ENCODE results near the gene HYI. TPM values are rescaled to one million over a fixed set of nuclear protein-coding genes. Genes with fewer than 3 reads are reported as not detected.

HYI gene
- total RNA-seq, 1 experiment from 2014 or later, result 43.5 TPM

- DNase-seq, result no peak
- intact Hi-C loops (cut with micrococcal nuclease; ENCODE audit: unreplicated experiment), result no loop called here
- Histone ChIP-seq H4K20me1 (ENCODE audit: insufficient read depth) (no peaks in the 10 kb centered on the region), H3K36me3 (ENCODE audit: low read depth) (no peaks in the 10 kb centered on the region), H3K4me3 (no peak overlapping the region), H3K27me3 (ENCODE audit: insufficient read depth, low read depth) (no peaks in the 10 kb centered on the region), H3K79me2 (ENCODE audit: low read depth) (no peaks in the 10 kb centered on the region), H2AFZ (no peak overlapping the region), H3K9me2 (ENCODE audit: insufficient read depth) (peaks cover 4% of the 10 kb centered on the region; the same call in 1 of the 2 replicates), H3K4me2 (no peak overlapping the region), H3F3A (ENCODE audit: insufficient read depth, low read depth) (no peaks in the 10 kb centered on the region), H3K27ac (no peak overlapping the region), H3K4me1 (replicated peaks; ENCODE audit: insufficient read depth) (0 out of 2 replicates have a peak, but pooled peaks cover 8% of the 10 kb centered on the region), H3K9me3 (ENCODE audit: insufficient read depth, low read depth) (peaks cover 10% of the 10 kb centered on the region; the same call in 1 of the 2 replicates)
- CTCF ChIA-PET, result no interaction called here
- BruUV-seq (replicated peaks), result no TSS peak
- POLR2A ChIA-PET (ENCODE audit: unreplicated experiment), result no interaction called here
- TF ChIP-seq CTCF (conservative IDR thresholded peaks at IDR 0.05) (no peak), EZH2 (IDR thresholded peaks at IDR 0.05; ENCODE audit: low read depth) (no peak)
These were observed 37.3 kb upstream of the HYI start for GRCh38 chr1:43491061-43491460.

- H3K9me3 ChIP-seq (ENCODE audit: insufficient read depth, low read depth), result peaks cover 10% of the 10 kb centered on the region; the same call in 1 of the 2 replicates
- no peak overlapping the region for H3K4me3 ChIP-seq
- no peak overlapping the region for H3K27ac ChIP-seq
- POLR2A ChIA-PET (ENCODE audit: unreplicated experiment), result no interaction called here
- H4K20me1 ChIP-seq (ENCODE audit: insufficient read depth), result no peaks in the 10 kb centered on the region
- H3K27me3 ChIP-seq (ENCODE audit: insufficient read depth, low read depth), result no peaks in the 10 kb centered on the region
- intact Hi-C loops (cut with micrococcal nuclease; ENCODE audit: unreplicated experiment), result no loop called here
- H3K36me3 ChIP-seq (ENCODE audit: low read depth), result no peaks in the 10 kb centered on the region
- DNase-seq, result no peak
- H3F3A ChIP-seq (ENCODE audit: insufficient read depth, low read depth), result no peaks in the 10 kb centered on the region
- H3K4me1 ChIP-seq (replicated peaks; ENCODE audit: insufficient read depth), result no peaks in the 10 kb centered on the region
- TF ChIP-seq EZH2 (IDR thresholded peaks at IDR 0.05; ENCODE audit: low read depth) (no peak), CTCF (conservative IDR thresholded peaks at IDR 0.05) (no peak)
- H3K79me2 ChIP-seq (ENCODE audit: low read depth), result no peaks in the 10 kb centered on the region
- BruUV-seq (replicated peaks), result no TSS peak
- CTCF ChIA-PET, result no interaction called here
- H2AFZ ChIP-seq, result no peak overlapping the region
- no peak overlapping the region for H3K4me2 ChIP-seq
- no peaks in the 10 kb centered on the region for H3K9me2 ChIP-seq (ENCODE audit: insufficient read depth)
These were observed 34.4 kb upstream of the HYI start for GRCh38 chr1:43488165-43488564.

GRCh38 chr1:43484367-43484766, 30.6 kb upstream of the HYI start:
- no peak overlapping the region for H3K4me3 ChIP-seq
- H3K4me2 ChIP-seq, result no peak overlapping the region
- TF ChIP-seq EZH2 (IDR thresholded peaks at IDR 0.05; ENCODE audit: low read depth) (no peak), CTCF (conservative IDR thresholded peaks at IDR 0.05) (no peak)
- no peaks in the 10 kb centered on the region for H3K4me1 ChIP-seq (replicated peaks; ENCODE audit: insufficient read depth)
- BruUV-seq (replicated peaks), result no TSS peak
- H4K20me1 ChIP-seq (ENCODE audit: insufficient read depth), result no peaks in the 10 kb centered on the region
- POLR2A ChIA-PET (ENCODE audit: unreplicated experiment), result interaction anchor here (0.6 kb wide), 2 partner anchors 23 to 461 kb away, joined by 3 to 14 read pairs; no protein-coding TSS in a partner anchor
- H2AFZ ChIP-seq, result no peak overlapping the region
- H3K79me2 ChIP-seq (ENCODE audit: low read depth), result no peaks in the 10 kb centered on the region
- H3F3A ChIP-seq (ENCODE audit: insufficient read depth, low read depth), result no peaks in the 10 kb centered on the region
- H3K36me3 ChIP-seq (ENCODE audit: low read depth), result no peaks in the 10 kb centered on the region
- H3K9me3 ChIP-seq (ENCODE audit: insufficient read depth, low read depth), result peaks cover 3% of the 10 kb centered on the region; the same call in 1 of the 2 replicates
- H3K27ac ChIP-seq, result no peak overlapping the region
- no peaks in the 10 kb centered on the region for H3K9me2 ChIP-seq (ENCODE audit: insufficient read depth)
- CTCF ChIA-PET, result interaction anchor here (0.6 kb wide), 1 partner anchor 45 kb away, joined by 3 read pairs; no protein-coding TSS in a partner anchor
- H3K27me3 ChIP-seq (ENCODE audit: insufficient read depth, low read depth), result no peaks in the 10 kb centered on the region
- no peak for DNase-seq
- intact Hi-C loops (cut with micrococcal nuclease; ENCODE audit: unreplicated experiment), result no loop called here

Data from PC-9 (cell line).